Activated T-cell treated with anti-CD3 and anti-CD28 coated beads, Interleukin-2, amount 50 U/mL, for 48 hours (primary cell): ENCODE results near the gene FOXO3.

Experiments used
- DNase-seq, 2 experiments: peaks; one replicate each; pipeline ENCODE4 v3.0.0-alpha.2; 2020

Gene FOXO3

DNA sequence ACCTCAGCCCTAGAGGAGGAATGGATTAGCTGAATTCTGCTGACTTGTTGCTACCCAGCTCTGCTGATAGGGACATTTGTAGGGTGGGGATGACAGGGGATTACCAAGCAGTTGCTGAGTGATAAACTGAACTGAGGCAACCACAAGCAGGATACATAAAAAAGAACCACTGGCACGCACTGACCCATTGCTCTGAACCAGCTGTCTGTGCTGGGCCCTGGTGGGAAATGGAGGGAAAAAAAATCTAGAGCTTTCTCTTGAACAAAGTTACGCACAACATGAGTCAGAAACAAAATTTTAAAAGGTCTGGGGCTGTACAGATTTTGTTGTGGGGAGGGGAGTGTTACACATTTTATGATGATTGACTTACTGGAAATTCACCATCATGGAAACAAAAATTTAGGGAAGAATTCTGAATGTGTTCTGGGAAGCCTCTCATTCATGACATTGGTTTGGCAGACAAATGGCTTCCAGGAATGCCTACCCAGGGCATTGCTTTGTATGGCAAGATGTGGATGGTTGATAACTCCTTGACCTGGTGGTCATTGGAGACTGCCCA, 37.7 kb downstream of the FOXO3 start:
- DNase-seq: no peak

DNA sequence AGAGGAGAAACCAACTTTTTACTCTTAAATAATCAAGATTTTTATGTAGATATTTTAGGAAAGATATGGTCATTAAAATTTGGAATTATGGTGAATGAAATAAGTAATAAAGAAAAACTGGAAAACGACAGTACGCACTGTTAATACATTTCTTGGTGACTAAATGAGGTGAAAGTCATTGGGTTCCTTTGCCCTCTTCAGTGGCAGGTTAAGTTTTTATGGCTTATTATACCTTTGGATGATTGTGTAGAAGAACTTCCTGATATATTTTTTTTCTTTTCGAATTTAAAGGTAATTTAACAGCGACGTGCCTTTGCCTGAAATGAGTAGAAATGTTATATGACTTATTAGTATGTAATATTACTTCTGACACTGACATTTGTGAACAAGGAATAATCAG, 43.4 kb downstream of the FOXO3 start:
- DNase-seq: no peak

DNA sequence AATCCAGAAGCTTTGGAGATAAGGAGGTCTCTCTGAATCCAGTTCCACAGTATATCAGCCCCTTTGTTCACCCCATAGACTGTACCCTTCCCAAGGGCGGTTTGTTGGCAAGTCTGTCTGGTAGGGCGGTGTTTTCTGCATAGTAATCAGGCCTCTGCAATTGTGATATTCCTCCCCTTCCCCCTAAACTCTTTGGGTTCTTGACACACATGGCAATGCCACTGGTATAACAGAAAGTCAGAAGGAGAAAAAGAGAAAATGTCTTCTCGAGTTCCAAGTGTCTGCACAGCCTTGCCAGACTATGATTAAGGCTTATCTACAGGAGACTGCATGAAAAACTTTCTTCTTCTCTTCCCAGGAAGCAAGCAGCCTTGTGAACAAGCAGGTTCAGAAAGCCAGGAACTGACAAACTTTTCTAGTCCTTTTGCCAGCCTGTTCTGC, 45.6 kb downstream of the FOXO3 start:
- no peak for DNase-seq

DNA sequence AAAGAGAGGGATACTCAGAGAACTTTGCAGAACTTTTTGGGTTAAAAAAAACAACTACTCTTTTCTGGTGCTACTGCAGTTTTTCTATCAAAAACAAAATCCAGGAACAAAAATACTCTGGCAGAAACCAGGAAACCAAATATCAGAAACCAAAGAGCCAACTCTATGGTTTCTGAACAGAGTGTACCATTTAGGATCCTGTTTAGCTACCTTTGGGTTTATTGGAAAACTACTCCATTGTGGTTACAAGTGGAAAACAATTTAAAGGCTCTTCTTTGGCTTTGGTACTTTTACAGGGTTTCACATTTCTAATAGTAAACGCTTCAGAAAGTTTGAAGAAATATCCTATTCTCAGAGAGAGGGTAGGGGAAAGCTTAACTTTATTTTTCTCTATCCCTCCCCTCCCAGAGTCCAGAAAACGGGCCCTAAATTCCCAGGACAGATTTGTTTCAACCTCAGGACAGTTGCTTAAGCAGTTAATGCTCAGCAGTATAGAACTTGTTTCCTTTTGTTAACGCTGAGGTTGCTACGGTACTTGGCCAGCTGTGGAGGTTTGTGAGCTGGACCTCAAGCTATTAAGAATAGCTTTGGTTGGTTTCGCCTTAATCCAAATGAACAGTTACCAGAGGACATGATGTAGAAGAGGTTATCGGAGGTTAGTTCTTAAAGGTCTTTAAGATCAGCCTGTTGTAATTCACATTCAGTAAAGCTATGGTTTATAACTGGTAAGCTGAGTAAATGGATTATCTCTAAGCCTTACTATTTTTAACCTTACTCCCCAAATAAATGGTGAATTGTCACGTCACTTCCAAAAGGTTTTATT, 47.9 kb downstream of the FOXO3 start:
- DNase-seq: no peak

DNA sequence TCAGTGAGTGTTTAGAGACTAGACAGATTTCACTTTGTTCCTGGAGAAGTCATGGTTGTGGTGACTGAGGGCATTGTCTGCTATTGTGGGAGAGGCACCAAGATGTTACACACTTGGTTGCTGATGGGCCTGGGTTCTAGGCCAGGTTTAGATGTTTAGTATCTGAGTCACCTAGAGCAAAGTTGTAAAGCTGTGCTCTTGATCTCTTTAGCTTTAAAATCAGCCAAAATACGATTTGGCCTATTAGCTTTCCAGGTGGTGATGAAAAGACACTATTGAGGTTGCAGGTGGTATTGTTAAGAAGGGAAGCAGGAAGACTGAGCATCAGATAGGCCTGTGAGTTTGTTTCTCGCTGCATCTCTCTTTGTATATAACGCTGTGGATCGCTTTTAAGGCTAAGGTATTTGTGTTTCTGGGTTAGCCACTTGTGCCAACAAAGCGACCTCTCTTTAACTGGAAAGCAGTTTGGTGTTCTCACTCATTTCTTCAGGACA, 48.6 kb downstream of the FOXO3 start:
- no peak for DNase-seq

DNA sequence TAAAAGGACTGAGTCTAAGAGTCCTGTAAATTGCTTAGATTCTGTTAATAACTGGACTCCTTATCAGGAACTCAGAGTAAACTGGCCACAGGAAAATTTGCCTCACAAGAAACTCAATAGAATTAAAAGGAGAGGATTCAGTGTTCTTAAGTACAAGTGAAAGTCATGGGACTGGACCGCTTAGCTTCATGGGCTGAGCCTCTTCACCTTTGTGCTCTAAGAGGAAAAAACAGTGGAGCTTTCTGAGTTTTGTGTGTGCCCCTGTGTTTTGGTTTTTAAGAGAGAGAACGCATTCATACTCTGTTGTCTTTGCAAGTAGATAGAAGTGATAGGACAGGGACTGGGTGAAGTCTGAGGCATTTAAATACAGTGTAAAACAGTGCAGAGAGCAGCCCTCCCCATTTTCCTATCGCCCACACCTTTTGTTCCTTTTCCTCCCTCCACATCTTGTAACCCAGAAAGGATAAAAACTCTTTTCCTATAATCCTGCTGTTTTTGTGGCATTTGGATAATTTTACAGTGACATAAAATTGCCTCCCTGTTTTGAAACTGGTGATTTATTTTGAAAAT, 49.6 kb downstream of the FOXO3 start:
- no peak for DNase-seq

DNA sequence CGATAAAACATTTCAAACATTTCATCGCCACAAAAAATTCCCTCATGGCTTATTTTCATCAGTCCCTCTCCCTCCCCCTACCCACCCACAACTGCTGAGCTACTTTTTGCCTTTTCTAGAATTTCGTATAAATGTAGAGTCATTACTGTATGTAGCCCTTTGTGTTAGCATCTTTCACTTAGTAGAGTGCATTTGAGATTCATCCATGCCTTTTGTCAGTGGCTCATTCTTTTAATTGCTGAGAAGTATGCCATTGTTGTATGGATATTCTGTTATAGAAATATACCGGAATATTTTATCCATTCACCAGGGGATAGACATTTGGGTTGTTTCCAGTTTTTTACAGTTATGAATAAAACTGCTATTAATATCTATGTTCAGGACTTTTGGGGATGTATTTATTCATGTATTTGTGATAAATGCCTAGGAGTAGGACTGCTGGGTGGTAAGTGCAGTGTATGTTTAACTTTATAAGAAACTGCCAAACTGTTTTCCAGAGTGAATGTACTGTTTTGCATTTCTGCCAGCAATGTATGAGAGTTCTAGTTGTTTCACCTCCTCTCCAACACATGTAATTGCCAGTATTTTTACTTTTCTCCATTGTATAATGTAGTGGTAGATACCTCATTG, 50.4 kb downstream of the FOXO3 start:
- DNase-seq: no peak

DNA sequence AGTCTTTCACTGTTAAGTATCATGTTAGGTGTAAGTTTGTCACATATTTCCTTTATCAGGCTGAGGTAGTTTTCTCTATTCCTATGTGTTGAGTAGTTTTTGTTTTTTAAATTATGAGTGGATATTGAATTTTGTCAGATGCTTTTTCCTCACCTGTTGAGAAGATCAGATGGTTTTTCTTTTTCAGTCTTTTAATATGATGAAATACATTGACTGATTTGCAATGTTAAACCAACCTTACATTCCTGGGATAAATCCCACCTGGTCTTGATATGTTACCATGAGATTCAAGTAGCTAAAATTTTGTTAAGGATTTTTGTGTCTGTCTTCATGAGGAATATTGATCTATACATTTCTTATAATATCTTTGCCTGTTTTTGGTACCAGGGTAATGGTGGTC, 52.1 kb downstream of the FOXO3 start:
- DNase-seq: no peak

DNA sequence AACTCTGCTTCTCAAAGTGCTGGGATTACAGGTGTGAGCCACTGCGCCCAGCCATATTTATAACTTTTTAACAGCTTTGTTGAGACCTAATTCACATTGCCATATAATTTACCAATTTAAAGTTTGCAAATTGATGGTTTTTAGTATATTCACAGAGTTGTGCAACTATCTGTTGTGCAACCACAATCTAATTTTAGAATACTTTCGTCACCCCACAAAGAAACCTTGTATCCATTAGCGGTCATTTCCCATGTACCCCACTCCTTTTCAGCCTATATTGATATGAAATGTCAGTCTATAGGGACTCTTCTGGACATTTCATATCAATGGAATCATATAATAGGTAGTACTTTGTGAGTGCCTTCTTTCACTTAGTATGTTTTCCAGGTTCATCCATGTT, 55.8 kb downstream of the FOXO3 start:
- no peak for DNase-seq

GRCh38 chr6:108616973-108617372, 56.3 kb downstream of the FOXO3 start:
- DNase-seq: no peak

- DNase-seq: no peak
These were observed 58.0 kb downstream of the FOXO3 start for GRCh38 chr6:108618623-108619152.

DNA sequence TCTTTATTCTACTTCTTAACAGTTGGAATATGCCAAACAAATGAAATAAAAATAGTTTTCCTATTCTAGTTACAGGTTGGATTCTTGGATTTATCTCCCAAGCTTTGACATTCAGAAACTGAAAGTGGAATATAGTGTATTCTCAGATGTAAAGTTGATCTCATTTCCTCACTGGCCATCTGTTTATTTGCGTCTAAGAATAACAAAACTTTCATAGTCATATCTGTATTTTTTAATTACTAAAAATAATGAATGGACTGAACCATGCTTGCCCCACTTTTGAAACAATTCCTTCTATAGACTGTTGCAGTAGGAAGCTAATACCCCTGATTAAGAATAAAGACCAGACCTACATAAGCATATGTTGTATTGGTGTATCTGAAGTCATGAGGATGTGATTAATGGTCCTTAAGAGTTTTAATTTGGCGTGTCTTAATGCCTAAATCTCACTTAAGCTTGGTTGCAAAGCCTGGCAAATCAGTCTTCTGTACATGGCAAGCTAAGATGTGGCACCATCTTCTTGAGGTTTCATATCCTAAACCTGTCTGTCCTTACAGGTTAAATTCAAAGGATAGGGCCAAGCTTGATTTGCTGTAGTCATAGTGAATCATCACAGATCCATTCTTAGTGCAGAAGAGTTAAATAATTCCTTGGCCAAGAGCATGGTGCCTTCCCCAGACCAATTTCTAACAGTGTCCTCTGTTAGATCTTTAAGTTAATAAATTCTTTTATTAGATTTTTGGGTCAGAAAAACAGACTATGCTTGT, 58.9 kb downstream of the FOXO3 start:
- DNase-seq: no peak

DNA sequence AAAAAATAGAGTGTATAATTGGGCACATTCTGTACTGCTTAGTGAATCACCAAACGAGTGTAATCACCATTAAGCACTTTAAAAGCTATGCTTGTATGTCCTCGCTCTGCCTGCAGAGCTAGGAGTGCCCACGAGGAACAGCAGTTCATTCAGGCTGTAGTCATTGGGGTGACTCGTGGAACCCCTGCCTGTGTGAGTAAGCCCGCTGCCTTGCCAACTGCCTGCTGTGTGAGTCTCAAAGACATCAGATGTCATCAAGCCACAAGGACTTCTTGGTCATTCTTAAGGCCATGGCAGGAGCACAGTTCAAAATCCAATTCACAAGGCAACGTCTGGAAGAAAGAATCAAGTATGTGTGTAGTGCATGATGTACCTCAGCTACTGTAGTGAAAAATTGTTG, 60.4 kb downstream of the FOXO3 start:
- DNase-seq: peak in 1 of 2 experiments; percentile 55

DNA sequence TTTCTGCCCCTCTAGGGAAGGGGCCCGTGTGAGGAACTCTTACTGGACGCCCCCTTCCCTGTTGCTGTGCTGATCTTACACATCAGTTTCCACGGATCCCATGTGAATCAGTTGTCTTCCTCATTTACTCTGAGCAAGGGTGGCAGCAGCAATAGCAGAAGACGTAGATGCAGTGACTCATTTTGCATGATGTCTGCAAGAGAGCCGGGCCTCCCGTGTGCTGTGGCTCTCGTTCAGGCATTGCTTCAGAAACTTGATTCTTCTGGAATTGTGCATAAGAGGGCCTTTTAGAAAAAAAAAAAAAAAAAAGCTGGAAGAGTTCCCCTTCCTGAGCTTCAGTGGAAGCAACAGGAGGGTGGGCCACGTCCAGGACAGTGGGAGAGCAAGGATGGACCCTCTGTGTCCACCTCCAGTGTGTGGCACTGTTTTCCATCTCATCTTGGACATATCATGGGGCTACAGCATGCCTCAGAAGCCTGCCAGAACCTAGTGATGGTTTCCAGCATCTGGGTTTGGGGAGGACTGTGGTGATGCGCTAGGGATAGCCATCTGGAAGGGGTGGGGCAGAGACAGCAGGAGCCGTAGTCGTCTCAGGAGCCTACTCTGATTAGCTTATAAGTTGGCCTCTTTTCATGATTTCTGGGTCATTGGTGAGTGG, 62.1 kb downstream of the FOXO3 start:
- DNase-seq: no peak

DNA sequence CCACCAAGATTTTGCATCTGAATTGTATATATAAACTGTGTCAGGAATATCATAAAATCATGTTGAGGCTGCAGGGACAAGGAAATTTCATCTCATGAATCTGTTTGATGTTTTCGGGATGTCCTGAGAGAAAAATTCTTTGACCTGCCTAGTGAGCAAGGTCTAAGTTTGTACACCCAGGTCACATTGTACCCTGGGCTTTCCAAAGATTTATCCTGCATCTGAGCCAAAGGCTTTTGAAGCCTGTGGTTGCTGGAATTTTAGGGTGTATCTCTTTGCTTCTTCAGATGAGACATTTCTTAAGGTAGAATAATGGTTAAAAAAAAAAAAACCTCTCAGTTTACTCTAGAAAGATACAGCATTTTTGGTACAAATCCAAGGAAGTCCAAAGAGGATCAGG, 63.3 kb downstream of the FOXO3 start:
- no peak for DNase-seq

DNA sequence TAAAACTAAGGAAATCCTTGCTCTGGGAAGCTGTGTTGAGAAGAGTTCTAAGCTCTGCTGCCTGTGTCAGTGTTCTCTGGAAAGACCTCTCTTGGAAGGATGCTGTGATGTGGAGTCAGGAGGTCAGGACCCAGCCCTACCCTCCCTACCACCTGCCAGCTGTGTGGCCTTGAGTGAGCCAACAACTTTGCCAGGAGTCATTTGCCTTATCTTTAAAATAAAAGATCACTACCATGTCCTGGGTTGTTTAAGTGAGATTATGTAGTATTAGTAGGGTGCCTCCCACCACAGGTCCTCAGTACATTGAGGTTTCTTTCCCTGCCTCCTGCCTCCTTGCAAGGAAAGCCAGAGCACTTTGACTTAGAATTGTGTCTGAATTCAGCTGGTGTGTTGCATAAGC, 64.9 kb downstream of the FOXO3 start:
- no peak for DNase-seq

- DNase-seq: no peak
These were observed 66.1 kb downstream of the FOXO3 start for GRCh38 chr6:108626777-108627176.

DNA sequence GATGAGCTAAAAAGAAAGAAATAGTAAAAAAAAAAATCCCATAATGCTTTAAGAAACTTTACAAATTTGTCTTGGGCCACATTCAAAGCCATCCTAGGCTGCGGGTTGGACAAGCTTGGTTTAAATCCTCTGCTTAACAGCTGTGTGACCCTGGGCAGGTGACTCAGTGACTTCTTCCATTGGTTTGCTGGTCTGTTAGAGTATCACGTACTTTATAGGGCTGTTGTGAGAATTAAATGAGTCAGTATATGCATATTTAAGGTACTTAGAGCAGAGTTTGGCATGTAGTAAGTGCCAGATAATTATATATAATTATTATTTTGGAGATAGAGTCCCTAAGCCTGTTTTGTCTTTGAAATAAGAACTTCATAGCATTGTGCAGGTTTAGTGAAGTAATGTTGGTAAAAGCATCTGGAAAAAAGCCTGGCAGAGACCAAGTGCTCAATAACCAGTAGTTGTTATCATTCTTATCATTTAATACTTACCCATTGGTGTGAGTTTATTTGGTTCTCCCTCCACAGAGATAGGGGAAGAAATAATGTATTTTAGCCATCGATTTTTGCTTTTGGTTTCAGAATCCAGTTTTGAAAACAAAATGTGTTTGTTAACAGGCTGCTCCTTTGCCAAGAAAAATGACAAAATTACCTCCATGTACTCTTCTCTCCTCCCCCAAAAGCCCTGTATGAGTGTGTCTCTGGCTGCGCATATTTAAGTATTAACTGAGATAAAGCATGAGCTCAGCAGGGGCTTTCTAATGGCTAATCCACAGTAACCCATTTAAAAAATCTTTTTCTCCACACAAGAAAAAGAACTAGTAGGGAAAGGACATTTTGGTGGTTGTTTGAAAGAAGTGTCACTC, 67.2 kb downstream of the FOXO3 start:
- no peak for DNase-seq

GRCh38 chr6:108630050-108630714, 69.5 kb downstream of the FOXO3 start:
- DNase-seq: no peak

DNA sequence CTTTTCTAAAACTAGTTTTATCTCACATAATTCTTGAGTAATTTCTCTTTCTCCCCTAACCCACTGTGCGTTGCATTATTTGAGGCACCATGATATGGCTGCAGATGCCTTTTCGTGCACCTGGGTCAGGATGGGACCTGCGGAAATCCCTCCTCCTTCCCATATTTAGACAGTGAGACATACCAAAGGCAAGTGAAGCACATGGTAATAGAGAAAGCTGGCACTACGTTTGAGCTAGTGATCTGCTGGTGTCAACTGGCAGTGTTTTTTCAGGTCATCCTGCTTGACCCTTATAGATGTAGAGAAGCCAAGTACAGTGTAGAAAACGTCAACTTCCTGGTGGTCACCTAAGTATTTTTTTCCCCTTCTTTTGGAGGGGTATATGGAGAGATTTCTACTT, 71.7 kb downstream of the FOXO3 start:
- no peak for DNase-seq

GRCh38 chr6:108633436-108633835, 72.7 kb downstream of the FOXO3 start:
- DNase-seq: no peak
